IMR-90 (cell line): ENCODE measurements around the gene CENPU.

Experiments
- BHLHE40 ChIP-seq: fragments of 150-350 bp; IDR thresholded peaks from 2 replicates; pipeline ENCODE4 v1.6.1; 2016; ENCODE audit warnings: mild to moderate bottlenecking, low read depth, low read length
- CEBPB ChIP-seq: IDR thresholded peaks from 2 replicates; pipeline ENCODE4 v1.6.1; 2012; ENCODE audit warnings: low read depth, low read length, improper control_type of control experiment
- FOS ChIP-seq: fragments of 150-350 bp; IDR thresholded peaks from 2 replicates; pipeline ENCODE4 v1.6.1; 2016; ENCODE audit warnings: low read depth, low read length
- MAFK ChIP-seq: IDR thresholded peaks from 2 replicates; pipeline ENCODE4 v1.6.1; 2012; ENCODE audit warnings: low read depth, low read length, improper control_type of control experiment
- MAZ ChIP-seq: IDR thresholded peaks from 2 replicates; pipeline ENCODE4 v1.6.1; 2012; ENCODE audit warnings: low read depth, mild to moderate bottlenecking, low read length, improper control_type of control experiment, moderate library complexity, borderline replicate concordance
- MXI1 ChIP-seq: IDR thresholded peaks from 2 replicates; pipeline ENCODE4 v1.6.1; 2012; ENCODE audit warnings: low read depth, mild to moderate bottlenecking, low read length, moderate library complexity, borderline replicate concordance
- POLR2A ChIP-seq: IDR thresholded peaks from 2 replicates; pipeline ENCODE4 v1.6.1; 2012; ENCODE audit warnings: mild to moderate bottlenecking, low read depth, low read length
- RAD21 ChIP-seq: IDR thresholded peaks from 2 replicates; pipeline ENCODE4 v1.6.1; 2012; ENCODE audit warnings: low read length, improper control_type of control experiment
- RCOR1 ChIP-seq: IDR thresholded peaks from 2 replicates; pipeline ENCODE4 v1.6.1; 2012; ENCODE audit warnings: mild to moderate bottlenecking, low read length, improper control_type of control experiment; ENCODE audit not compliant: insufficient replicate concordance
- RFX5 ChIP-seq: IDR thresholded peaks from 2 replicates; pipeline ENCODE4 v1.8.0; 2012; ENCODE audit warnings: low read depth, mild to moderate bottlenecking, low read length, moderate library complexity
- SMC3 ChIP-seq: fragments of 150-350 bp; IDR thresholded peaks from 2 replicates; pipeline ENCODE4 v1.6.1; 2016; ENCODE audit warnings: low read depth, mild to moderate bottlenecking, antibody characterized with exemption, low read length, moderate library complexity
- TF ChIP-seq, protein P1 (sequence below): conservative IDR thresholded peaks from 2 replicates; pipeline ENCODE4 v1.5.1; 2012; ENCODE audit warnings: mild to moderate bottlenecking, low read depth, low read length, improper control_type of control experiment
- TF ChIP-seq, protein P2 (sequence below): fragments of 150-350 bp; IDR thresholded peaks from 2 replicates; pipeline ENCODE4 v1.6.1; 2017; ENCODE audit warnings: mild to moderate bottlenecking, antibody characterized with exemption, low read length, low read depth

DNA sequence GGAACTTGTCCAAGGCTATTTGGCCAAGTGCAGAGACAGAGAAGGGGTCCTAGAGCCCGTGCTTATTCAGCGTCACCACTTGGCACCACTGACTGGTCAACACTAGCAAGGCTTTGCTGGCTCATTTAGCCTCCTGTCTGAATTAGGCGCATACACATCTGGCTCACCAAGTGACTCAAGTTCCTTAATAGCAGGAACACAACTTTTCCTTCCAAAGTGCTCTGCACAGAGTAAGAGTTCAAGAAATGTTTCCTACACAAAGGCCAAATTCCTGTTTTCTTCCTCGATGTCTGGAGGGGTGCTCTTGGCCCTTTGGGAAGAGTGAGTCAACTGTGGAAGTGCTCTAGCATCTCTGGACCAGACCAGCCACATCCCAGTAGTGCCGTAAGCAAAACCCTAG lies 26.8 kb upstream of the CENPU start:
- no peak for TF ChIP-seq CEBPB
- TF ChIP-seq RFX5, result no peak
- TF ChIP-seq, protein P1, sequence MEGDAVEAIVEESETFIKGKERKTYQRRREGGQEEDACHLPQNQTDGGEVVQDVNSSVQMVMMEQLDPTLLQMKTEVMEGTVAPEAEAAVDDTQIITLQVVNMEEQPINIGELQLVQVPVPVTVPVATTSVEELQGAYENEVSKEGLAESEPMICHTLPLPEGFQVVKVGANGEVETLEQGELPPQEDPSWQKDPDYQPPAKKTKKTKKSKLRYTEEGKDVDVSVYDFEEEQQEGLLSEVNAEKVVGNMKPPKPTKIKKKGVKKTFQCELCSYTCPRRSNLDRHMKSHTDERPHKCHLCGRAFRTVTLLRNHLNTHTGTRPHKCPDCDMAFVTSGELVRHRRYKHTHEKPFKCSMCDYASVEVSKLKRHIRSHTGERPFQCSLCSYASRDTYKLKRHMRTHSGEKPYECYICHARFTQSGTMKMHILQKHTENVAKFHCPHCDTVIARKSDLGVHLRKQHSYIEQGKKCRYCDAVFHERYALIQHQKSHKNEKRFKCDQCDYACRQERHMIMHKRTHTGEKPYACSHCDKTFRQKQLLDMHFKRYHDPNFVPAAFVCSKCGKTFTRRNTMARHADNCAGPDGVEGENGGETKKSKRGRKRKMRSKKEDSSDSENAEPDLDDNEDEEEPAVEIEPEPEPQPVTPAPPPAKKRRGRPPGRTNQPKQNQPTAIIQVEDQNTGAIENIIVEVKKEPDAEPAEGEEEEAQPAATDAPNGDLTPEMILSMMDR, result no peak
- no peak for TF ChIP-seq POLR2A
- TF ChIP-seq MXI1, result no peak
- TF ChIP-seq SMC3, result no peak
- no peak for TF ChIP-seq FOS
- TF ChIP-seq RAD21, result no peak
- TF ChIP-seq, protein P2, sequence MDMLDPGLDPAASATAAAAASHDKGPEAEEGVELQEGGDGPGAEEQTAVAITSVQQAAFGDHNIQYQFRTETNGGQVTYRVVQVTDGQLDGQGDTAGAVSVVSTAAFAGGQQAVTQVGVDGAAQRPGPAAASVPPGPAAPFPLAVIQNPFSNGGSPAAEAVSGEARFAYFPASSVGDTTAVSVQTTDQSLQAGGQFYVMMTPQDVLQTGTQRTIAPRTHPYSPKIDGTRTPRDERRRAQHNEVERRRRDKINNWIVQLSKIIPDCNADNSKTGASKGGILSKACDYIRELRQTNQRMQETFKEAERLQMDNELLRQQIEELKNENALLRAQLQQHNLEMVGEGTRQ, result no peak
- TF ChIP-seq MAFK, result no peak
- no peak for TF ChIP-seq MAZ
- no peak for TF ChIP-seq RCOR1
- TF ChIP-seq BHLHE40, result no peak
